ENCODE measurements around the gene APOBEC3A.
"Not testable (repeated sequence)": the region's sequence is repeated elsewhere in the genome, so short reads cannot be mapped to it uniquely, and the experiment has no call there.

GRCh38 chr22:38992871-38993371 lies 35.5 kb downstream of the APOBEC3A start:
- not testable (repeated sequence) for TF ChIP-seq CTCF, POLR2A (IDR thresholded peaks at IDR 0.05)
